Ecto neural progenitor cell (in vitro differentiated cells): Measurements from ENCODE around the gene DIP2A.

ENCODE experiments used
- DNase-seq: peaks from one replicate; pipeline ENCODE4 v3.0.0-alpha.2; 2018; ENCODE audit warnings: low spot score

The DIP2A gene, protein sequence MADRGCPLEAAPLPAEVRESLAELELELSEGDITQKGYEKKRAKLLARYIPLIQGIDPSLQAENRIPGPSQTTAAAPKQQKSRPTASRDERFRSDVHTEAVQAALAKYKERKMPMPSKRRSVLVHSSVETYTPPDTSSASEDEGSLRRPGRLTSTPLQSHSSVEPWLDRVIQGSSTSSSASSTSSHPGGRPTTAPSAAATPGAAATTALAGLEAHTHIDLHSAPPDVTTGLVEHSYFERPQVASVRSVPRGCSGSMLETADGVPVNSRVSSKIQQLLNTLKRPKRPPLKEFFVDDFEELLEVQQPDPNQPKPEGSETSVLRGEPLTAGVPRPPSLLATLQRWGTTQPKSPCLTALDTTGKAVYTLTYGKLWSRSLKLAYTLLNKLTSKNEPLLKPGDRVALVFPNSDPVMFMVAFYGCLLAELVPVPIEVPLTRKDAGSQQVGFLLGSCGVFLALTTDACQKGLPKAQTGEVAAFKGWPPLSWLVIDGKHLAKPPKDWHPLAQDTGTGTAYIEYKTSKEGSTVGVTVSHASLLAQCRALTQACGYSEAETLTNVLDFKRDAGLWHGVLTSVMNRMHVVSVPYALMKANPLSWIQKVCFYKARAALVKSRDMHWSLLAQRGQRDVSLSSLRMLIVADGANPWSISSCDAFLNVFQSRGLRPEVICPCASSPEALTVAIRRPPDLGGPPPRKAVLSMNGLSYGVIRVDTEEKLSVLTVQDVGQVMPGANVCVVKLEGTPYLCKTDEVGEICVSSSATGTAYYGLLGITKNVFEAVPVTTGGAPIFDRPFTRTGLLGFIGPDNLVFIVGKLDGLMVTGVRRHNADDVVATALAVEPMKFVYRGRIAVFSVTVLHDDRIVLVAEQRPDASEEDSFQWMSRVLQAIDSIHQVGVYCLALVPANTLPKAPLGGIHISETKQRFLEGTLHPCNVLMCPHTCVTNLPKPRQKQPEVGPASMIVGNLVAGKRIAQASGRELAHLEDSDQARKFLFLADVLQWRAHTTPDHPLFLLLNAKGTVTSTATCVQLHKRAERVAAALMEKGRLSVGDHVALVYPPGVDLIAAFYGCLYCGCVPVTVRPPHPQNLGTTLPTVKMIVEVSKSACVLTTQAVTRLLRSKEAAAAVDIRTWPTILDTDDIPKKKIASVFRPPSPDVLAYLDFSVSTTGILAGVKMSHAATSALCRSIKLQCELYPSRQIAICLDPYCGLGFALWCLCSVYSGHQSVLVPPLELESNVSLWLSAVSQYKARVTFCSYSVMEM (N-terminal part only)

DNA sequence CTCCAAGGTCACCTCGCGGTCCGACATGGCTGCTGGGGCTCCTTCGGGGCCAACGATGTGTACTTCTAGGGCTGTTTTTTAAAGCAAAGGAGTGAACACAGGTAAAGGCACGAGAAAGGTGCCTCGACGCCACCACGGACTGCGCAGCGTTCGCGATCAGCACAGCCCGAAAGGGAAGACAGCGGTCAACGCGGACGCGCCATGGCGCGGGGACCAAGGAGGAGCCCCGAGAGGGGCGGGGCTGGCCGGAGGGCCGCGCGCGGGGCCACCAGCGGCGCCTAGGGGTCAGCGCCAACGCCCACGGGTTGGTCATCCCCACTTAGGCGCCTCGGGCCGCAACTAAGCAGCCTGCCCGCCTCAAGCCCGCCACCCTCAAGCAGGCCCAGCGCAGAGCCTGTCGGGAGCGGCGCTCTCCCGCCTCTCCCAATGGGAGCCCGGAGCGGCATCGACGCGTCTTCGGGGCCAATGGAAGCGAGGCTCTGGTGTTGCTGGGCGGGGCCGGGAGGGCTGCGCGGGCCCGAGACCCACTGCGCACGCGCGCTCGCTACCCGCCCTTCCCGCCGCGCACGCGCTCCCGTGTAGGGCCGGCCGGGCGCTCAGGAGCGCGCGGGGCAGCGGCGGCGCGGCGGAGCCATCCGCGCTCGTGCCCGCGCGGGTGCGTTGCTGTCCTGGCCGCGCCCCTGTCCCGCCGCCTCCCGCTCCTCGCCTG, at the start of gene DIP2A:
DIP2A (plus strand) TSS at position 577 of the 709 bp plus-strand sequence. CDS start 241 bp downstream, outside the sequence.
- DNase-seq, result peak; percentile 98

GRCh38 chr21:46409641-46410406, 48.9 kb upstream of the DIP2A start:
- DNase-seq, result no peak

GRCh38 chr21:46410516-46410915, 48.2 kb upstream of the DIP2A start:
- DNase-seq, result no peak

- DNase-seq, result no peak
Observed at GRCh38 chr21:46411236-46411635, 47.5 kb upstream of the DIP2A start.

GRCh38 chr21:46411691-46412090, 47.0 kb upstream of the DIP2A start:
- DNase-seq, result no peak

DNA sequence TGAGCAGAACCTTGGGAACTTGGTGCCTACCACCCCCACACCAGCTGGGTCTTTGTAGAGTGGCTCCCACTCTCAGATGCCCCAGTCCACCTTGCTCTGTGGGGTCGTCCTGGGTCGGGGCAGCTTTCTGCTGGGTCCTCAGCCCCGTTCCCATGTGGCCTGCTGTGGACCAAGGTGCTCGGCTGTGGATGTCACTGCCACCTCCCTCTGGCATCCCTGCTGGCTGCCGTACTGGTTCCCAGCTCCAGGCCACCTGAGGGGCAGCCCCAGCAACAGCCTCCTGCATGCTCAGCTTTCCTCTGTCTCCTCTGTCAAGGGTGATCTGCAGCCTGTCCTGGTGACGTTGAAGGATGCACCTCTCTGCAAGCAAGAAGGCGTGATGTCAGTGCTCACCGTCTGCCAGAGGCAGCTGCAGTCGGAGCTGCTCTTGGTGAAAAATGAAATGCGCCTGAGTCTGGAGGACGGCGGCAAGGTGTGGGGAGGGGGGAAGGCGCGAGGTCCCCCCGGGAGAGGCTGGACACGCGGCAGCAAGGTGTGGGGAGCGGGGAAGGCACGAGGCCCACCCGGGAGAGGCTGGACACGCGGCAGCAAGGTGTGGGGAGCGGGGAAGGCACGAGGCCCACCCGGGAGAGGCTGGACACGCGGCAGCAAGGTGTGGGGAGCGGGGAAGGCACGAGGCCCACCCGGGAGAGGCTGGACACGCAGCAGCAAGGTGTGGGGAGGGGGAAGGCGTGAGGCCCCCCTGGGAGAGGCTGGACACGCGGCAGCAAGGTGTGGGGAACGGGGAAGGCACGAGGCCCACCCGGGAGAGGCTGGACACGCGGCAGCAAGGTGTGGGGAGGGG, 45.9 kb upstream of the DIP2A start:
- DNase-seq, result no peak

GRCh38 chr21:46413365-46413696, 45.4 kb upstream of the DIP2A start:
- no peak for DNase-seq

DNA sequence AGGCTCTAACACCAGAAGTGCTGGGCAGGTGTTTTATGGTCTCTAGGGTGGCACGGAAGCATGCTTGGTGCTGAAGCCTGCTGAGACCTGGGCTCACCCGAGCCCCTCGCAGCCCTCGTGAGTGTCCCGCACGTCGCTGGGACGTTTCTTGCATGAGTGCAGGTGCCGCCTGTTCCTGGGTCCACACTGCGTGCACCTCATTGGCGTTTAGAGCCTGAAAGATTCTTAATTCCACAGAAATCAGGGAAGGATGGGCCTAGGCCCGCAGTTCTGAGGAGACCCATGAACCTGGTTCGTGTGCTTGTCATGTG, 43.8 kb upstream of the DIP2A start:
- DNase-seq, result no peak

- no peak for DNase-seq
Observed at GRCh38 chr21:46416551-46416950, 42.1 kb upstream of the DIP2A start.

GRCh38 chr21:46418265-46418946, 40.3 kb upstream of the DIP2A start:
- DNase-seq, result no peak

DNA sequence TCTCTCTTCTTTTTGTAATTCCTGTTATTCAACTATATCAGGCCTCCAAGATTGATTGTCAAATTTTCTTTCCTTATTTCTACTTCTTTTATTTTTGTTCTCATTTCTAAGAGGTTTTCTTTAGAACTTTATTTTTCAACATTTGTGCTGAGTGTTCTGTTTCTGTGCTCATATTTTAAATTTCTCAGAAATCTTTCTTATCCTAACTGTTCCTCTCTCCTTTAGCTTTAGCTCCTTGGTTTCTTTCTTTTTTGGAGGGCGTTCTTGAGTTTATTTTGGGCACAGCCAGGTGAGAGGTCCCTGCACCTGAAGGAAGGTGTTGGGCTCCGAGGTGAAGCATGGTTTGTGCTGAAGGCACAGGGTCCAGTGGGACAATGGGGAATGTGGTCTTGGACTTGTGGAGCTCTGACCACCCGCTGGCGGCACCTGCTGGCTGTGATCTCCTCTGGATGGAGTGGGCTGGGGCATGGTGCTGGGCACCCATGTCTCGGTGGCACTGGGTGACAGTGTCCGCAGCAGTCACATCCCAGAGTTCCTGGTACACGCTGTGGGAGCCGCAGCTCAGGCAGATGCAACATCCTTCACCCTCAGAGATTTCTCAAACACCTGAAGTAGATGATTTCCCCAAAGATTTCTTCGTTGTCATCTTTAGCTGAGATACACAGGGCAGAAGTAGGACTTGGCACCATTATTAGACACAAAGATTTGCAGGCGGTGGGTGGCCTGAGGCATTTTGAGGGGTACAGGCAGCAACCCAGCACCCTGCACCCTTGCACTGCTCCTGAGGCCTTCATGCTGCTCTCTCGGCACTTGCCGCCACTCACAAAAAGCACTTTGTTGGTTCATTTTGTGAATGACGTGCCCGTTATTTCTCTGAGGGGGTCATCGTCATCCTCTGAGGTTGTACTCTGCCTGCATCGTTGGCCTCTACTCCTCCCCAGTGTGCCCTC, 38.2 kb upstream of the DIP2A start:
- no peak for DNase-seq

DNA sequence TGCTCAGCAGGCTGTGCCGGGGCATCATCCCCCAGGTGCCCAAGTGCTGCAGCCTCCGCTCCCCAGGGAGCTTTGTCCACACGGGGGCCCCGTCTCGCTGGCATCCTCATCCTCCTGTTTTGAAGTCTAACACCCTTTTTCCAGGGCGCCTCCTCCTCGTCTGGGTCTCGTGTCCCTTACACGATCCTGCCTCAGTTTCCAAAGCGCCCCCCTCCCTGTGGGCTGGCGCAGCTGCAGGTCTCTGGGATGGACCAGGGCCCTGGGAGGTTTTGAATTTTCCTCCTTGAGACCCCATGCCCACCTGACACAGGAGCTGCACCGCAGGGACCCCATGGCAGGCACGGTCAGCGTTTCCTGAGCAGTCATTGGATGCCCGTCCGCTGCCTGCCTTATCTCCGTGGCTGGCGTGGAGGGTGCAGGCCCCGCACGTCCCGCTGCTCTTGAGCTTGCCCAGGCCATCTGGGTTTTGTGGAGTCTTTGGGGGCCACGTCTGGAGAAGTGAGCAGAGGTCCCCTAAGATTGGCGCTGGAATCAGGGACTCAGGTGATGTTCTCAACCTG, 37.4 kb upstream of the DIP2A start:
- DNase-seq, result no peak

- no peak for DNase-seq
Observed at GRCh38 chr21:46421756-46422555, 36.7 kb upstream of the DIP2A start.

DNA sequence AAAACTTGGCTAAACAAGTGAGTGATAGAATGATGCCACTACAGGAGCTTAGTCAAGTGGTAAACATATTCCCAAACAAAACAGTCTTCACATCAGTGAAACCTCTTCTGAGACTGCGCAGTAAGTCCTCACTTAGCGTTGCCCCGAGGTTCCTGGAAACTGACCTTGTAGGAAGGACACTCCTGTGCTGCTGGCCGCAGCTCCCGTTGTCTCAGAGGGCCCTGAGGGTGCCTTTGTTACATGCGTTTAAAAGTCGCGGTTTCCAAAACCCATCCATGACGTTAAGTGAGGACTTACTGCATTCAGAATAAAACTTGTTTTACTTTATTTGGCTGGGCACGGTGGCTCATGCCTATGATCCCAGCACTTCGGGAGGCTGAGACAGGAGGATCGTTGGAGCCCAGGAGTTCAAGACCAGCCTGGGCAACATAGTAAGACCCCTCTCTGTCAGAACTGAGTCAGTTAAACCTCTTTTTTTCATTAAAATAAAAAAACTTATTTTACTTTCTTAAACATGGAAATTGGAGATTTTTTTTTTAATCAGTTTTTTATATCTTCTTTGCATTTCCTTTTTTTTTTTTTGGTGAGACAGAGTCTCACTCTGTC, 36.0 kb upstream of the DIP2A start:
- DNase-seq, result no peak

GRCh38 chr21:46423546-46424038, 35.1 kb upstream of the DIP2A start:
- no peak for DNase-seq

- no peak for DNase-seq
Observed at GRCh38 chr21:46424039-46424591, 34.6 kb upstream of the DIP2A start.
